ENCODE measurements around the gene PAAF1.

DNA sequence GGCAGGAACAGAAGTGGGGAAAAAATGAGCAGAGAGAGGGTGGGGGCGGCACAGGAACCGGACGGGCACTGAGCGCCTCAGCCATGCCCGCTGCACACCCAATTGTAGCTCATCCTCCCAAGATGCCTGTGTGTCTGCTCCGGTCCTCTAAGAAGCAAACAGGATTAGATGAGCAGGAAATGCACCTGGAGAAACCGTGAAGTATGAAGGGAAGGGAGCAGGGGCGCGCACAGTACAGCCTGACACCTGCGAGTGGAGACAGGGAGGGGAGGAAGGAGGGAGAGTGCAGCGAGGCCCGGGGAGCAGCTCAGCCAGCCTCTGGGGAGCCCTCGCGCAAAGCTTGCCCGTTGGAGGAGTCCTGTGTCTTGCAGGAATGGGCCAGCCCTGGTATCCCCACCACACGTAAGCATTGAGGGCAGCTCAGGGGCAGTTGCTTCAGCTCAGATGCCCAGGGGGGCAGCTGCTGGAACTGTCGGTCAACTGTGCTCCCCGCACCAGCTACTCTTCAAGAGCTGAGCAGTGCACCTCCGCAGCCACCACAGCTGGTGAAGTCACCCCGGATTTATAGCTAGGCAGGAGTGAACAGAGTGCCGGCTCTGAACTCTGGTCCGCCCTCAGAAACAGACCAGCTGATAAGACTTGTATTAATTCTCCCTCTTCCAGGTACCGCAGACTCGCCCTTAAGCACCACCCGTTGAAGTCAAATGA lies 81.0 kb downstream of the PAAF1 start:
- TF ChIP-seq, protein P1, sequence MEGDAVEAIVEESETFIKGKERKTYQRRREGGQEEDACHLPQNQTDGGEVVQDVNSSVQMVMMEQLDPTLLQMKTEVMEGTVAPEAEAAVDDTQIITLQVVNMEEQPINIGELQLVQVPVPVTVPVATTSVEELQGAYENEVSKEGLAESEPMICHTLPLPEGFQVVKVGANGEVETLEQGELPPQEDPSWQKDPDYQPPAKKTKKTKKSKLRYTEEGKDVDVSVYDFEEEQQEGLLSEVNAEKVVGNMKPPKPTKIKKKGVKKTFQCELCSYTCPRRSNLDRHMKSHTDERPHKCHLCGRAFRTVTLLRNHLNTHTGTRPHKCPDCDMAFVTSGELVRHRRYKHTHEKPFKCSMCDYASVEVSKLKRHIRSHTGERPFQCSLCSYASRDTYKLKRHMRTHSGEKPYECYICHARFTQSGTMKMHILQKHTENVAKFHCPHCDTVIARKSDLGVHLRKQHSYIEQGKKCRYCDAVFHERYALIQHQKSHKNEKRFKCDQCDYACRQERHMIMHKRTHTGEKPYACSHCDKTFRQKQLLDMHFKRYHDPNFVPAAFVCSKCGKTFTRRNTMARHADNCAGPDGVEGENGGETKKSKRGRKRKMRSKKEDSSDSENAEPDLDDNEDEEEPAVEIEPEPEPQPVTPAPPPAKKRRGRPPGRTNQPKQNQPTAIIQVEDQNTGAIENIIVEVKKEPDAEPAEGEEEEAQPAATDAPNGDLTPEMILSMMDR (IDR thresholded peaks at IDR 0.05): no peak
- TF ChIP-seq POLR2A (IDR thresholded peaks at IDR 0.05): no peak
